Measurements from ENCODE around the gene NPDC1. TPM values are rescaled to one million over a fixed set of nuclear protein-coding genes. Genes with fewer than 3 reads are reported as not detected.

The NPDC1 gene
- total RNA-seq, 1 experiment from 2014 or later: 44.1 TPM

GRCh38 chr9:137015976-137016375, 30.0 kb downstream of the NPDC1 start:
- H3K36me3 Mint-ChIP-seq (ENCODE audit: insufficient read depth, unreplicated experiment): peaks cover 6% of the 10 kb centered on the region
- ChIA-PET CTCF (no interaction called here), POLR2A (no interaction called here)
- intact Hi-C loops (cut with micrococcal nuclease; ENCODE audit: unreplicated experiment): no loop called here
- Histone ChIP-seq H3K9me3 (no peaks in the 10 kb centered on the region), H3K4me1 (no peaks in the 10 kb centered on the region), H3K36me3 (ENCODE audit: control insufficient read depth, insufficient read depth, low read length) (no peaks in the 10 kb centered on the region; the same call in none of the 2 replicates), H3K27me3 (replicated peaks; ENCODE audit: control insufficient read depth, insufficient read depth, low read length) (no peaks in the 10 kb centered on the region), H3K4me3 (ENCODE audit: low read depth, low read length) (no peak overlapping the region)
- H3K27me3 Mint-ChIP-seq (ENCODE audit: insufficient read depth, unreplicated experiment): no peaks in the 10 kb centered on the region
- H3K9me3 Mint-ChIP-seq (ENCODE audit: unreplicated experiment): no peaks in the 10 kb centered on the region
- no peaks in the 10 kb centered on the region for H3K4me1 Mint-ChIP-seq (ENCODE audit: low read depth, unreplicated experiment)
- H3K4me3 Mint-ChIP-seq (ENCODE audit: unreplicated experiment): no peak overlapping the region
- no TSS peak for BruUV-seq (replicated peaks)
- no peak for TF ChIP-seq CTCF (IDR thresholded peaks at IDR 0.05; ENCODE audit: insufficient read depth in 1 of 2, low read depth in 1 of 2, low read length in 1 of 2, severe bottlenecking in 1 of 2, unreplicated experiment in 1 of 2)
- no peak overlapping the region for H3K27ac Mint-ChIP-seq (ENCODE audit: unreplicated experiment)
- no peak for DNase-seq

DNA sequence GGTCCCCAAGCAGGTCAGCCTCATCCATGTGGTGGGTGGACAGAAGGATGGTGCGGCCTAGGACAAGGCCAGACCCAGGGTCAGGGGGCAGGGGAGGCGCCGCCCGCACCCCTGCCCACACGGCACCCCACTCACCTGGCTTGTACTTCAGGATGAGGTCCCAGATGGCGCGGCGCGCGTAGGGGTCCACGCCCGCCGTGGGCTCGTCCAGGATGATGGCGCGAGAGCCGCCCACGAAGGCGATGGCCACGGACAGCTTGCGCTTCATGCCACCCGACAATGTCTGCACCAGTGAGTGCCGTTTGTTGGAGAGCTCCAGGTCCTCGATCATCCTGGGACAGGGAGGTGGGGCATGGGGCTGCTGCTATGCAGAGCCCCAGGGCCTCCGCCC, 30.4 kb downstream of the NPDC1 start:
- ChIA-PET POLR2A (no interaction called here), CTCF (no interaction called here)
- no TSS peak for BruUV-seq (replicated peaks)
- H3K4me3 ChIP-seq (ENCODE audit: low read depth, low read length): no peak overlapping the region
- Mint-ChIP-seq H3K36me3 (ENCODE audit: insufficient read depth, unreplicated experiment) (peaks cover 6% of the 10 kb centered on the region), H3K27ac (ENCODE audit: unreplicated experiment) (no peak overlapping the region), H3K4me1 (ENCODE audit: low read depth, unreplicated experiment) (no peaks in the 10 kb centered on the region), H3K9me3 (ENCODE audit: unreplicated experiment) (no peaks in the 10 kb centered on the region), H3K4me3 (ENCODE audit: unreplicated experiment) (no peak overlapping the region), H3K27me3 (ENCODE audit: insufficient read depth, unreplicated experiment) (no peaks in the 10 kb centered on the region)
- no peaks in the 10 kb centered on the region for H3K9me3 ChIP-seq
- no peaks in the 10 kb centered on the region; the same call in 1 of the 2 replicates for H3K36me3 ChIP-seq (ENCODE audit: control insufficient read depth, insufficient read depth, low read length)
- intact Hi-C loops (cut with micrococcal nuclease; ENCODE audit: unreplicated experiment): no loop called here
- DNase-seq: no peak
- H3K27me3 ChIP-seq (replicated peaks; ENCODE audit: control insufficient read depth, insufficient read depth, low read length): no peaks in the 10 kb centered on the region
- no peak for TF ChIP-seq CTCF (IDR thresholded peaks at IDR 0.05; ENCODE audit: insufficient read depth in 1 of 2, low read depth in 1 of 2, low read length in 1 of 2, severe bottlenecking in 1 of 2, unreplicated experiment in 1 of 2)
- H3K4me1 ChIP-seq: no peaks in the 10 kb centered on the region

GRCh38 chr9:137014776-137015539, 31.0 kb downstream of the NPDC1 start:
- Mint-ChIP-seq H3K27ac (ENCODE audit: unreplicated experiment) (no peak overlapping the region), H3K4me3 (ENCODE audit: unreplicated experiment) (no peak overlapping the region), H3K27me3 (ENCODE audit: insufficient read depth, unreplicated experiment) (no peaks in the 10 kb centered on the region), H3K36me3 (ENCODE audit: insufficient read depth, unreplicated experiment) (peaks cover 5% of the 10 kb centered on the region), H3K4me1 (ENCODE audit: low read depth, unreplicated experiment) (no peaks in the 10 kb centered on the region), H3K9me3 (ENCODE audit: unreplicated experiment) (no peaks in the 10 kb centered on the region)
- intact Hi-C loops (cut with micrococcal nuclease; ENCODE audit: unreplicated experiment): no loop called here
- POLR2A ChIA-PET: no interaction called here
- Histone ChIP-seq H3K9me3 (no peaks in the 10 kb centered on the region), H3K4me3 (ENCODE audit: low read depth, low read length) (no peak overlapping the region), H3K27me3 (replicated peaks; ENCODE audit: control insufficient read depth, insufficient read depth, low read length) (no peaks in the 10 kb centered on the region), H3K36me3 (ENCODE audit: control insufficient read depth, insufficient read depth, low read length) (no peaks in the 10 kb centered on the region; the same call in 1 of the 2 replicates), H3K4me1 (no peaks in the 10 kb centered on the region)
- no peak for TF ChIP-seq CTCF (IDR thresholded peaks at IDR 0.05; ENCODE audit: insufficient read depth in 1 of 2, low read depth in 1 of 2, low read length in 1 of 2, severe bottlenecking in 1 of 2, unreplicated experiment in 1 of 2)
- CTCF ChIA-PET: no interaction called here
- no peak for DNase-seq
- no TSS peak for BruUV-seq (replicated peaks)

All from Caco-2 (cell line).